Endothelial cell of umbilical vein (primary cell): Measurements from ENCODE around the gene GPR87. TPM values are rescaled to one million over a fixed set of nuclear protein-coding genes. Genes with fewer than 3 reads are reported as not detected.

Experiments
- BruUV-seq: library from RNA; stranded (reverse); fragments of 400-500 nt; replicated peaks from 2 replicates; lab custom pipeline; 2021; lab: Mats Ljungman, UMichigan
- CTCF ChIA-PET: fragments of 300-600, 350-600 bp; sonication (Branson Sonifier 250); formaldehyde crosslinking; loops from one replicate; lab custom pipeline; 2021; ENCODE audit warnings: antibody characterized with exemption, inconsistent platforms; lab: Charles Lee
- POLR2A ChIA-PET: fragments of 300-600, 350-600 bp; sonication (Branson Sonifier 250); formaldehyde crosslinking; loops from one replicate; lab custom pipeline; 2021; ENCODE audit warnings: antibody characterized with exemption, inconsistent platforms; lab: Charles Lee
- DNase-seq: peaks from one replicate; pipeline ENCODE4 v3.0.0-alpha.2; 2011; ENCODE audit warnings: low read depth, low spot score
- FAIRE-seq: peaks from 2 replicates; lab custom pipeline; 2011; peaks lifted over from hg19 to GRCh38; lab: Jason Lieb, UNC
- H2AFZ ChIP-seq: 2 replicates; pipeline ENCODE4 v1.6.0; 2012; ENCODE audit warnings: low read depth, low read length, control low read depth, inconsistent platforms
- H3K27ac ChIP-seq: 2 replicates; pipeline ENCODE4 v1.5.1; 2011; ENCODE audit warnings: low read depth, mild to moderate bottlenecking, control low read depth, low read length, moderate library complexity; ENCODE audit not compliant: insufficient read depth
- H3K27me3 ChIP-seq, 2 experiments: 2 replicates each; pipeline versions ENCODE4 v1.6.0 to v1.6.1; 2011; ENCODE audit warnings: low read length in 2 of 2, mixed read lengths in 1 of 2; ENCODE audit not compliant: control insufficient read depth in 2 of 2, insufficient read depth in 2 of 2
- H3K36me3 ChIP-seq, 2 experiments: 2 replicates in 1 of 2; 3 replicates in 1 of 2; pipeline ENCODE4 v1.5.1; 2011; ENCODE audit warnings: low read length in 2 of 2, mild to moderate bottlenecking in 1 of 2, moderate library complexity in 1 of 2; ENCODE audit not compliant: control insufficient read depth in 2 of 2, insufficient read depth in 2 of 2; ENCODE audit errors: extremely low read depth in 1 of 2
- H3K4me1 ChIP-seq: 3 replicates; pipeline ENCODE4 v1.5.1; 2011; ENCODE audit warnings: mild to moderate bottlenecking, low read length; ENCODE audit not compliant: control insufficient read depth, insufficient read depth; ENCODE audit errors: extremely low read depth
- H3K4me2 ChIP-seq: 2 replicates; pipeline ENCODE4 v1.6.1; 2011; ENCODE audit warnings: low read length, control low read depth, mixed read lengths; ENCODE audit not compliant: insufficient read depth
- H3K4me3 ChIP-seq, 3 experiments: fragments of 200-600 bp in 1 of 3; sonication (generic), shearing (Covaris generic) in 1 of 3; replicated peaks in 1 of 3; 2 replicates each; pipeline ENCODE4 v1.5.1; 2011 to 2016; ENCODE audit warnings: control low read depth in 3 of 3, low read length in 3 of 3, mild to moderate bottlenecking in 2 of 3, inconsistent platforms in 1 of 3, low read depth in 1 of 3, moderate library complexity in 1 of 3; ENCODE audit not compliant: insufficient read depth in 1 of 3
- H3K79me2 ChIP-seq: 2 replicates; pipeline ENCODE4 v1.6.0; 2012; ENCODE audit warnings: low read length, inconsistent platforms; ENCODE audit not compliant: control insufficient read depth, insufficient read depth
- H3K9ac ChIP-seq: replicated peaks from 2 replicates; pipeline ENCODE3; 2011; ENCODE audit warnings: low read length, control low read depth; ENCODE audit not compliant: insufficient read depth; ENCODE audit errors: extremely low read depth
- H3K9me1 ChIP-seq: replicated peaks from 3 replicates; pipeline ENCODE4 v1.6.0; 2011; ENCODE audit warnings: mild to moderate bottlenecking, low read length; ENCODE audit not compliant: control insufficient read depth, insufficient read depth; ENCODE audit errors: extremely low read depth
- H3K9me3 ChIP-seq: replicated peaks from 2 replicates; pipeline ENCODE4 v1.5.1; 2012; ENCODE audit warnings: low read length, inconsistent platforms; ENCODE audit not compliant: control insufficient read depth, insufficient read depth
- H4K20me1 ChIP-seq: replicated peaks from 2 replicates; pipeline ENCODE3; 2011; ENCODE audit warnings: mild to moderate bottlenecking, low read length; ENCODE audit not compliant: control insufficient read depth, insufficient read depth; ENCODE audit errors: extremely low read depth
- EZH2 ChIP-seq: IDR thresholded peaks from 2 replicates; pipeline ENCODE4 v1.6.1; 2012; ENCODE audit warnings: borderline replicate concordance, low read depth, mild to moderate bottlenecking, moderate library complexity, low read length, inconsistent platforms; ENCODE audit not compliant: severe bottlenecking
- FOS ChIP-seq: IDR thresholded peaks from 2 replicates; pipeline ENCODE4 v1.6.1; 2011; ENCODE audit warnings: mild to moderate bottlenecking, low read length, moderate library complexity, borderline replicate concordance; ENCODE audit not compliant: insufficient read depth
- GATA2 ChIP-seq: IDR thresholded peaks from 2 replicates; pipeline ENCODE4 v1.7.0; 2011; ENCODE audit warnings: low read depth, mild to moderate bottlenecking, moderate library complexity, mixed read lengths, low read length; ENCODE audit not compliant: insufficient read length, insufficient read depth
- JUN ChIP-seq: IDR thresholded peaks from 2 replicates; pipeline ENCODE4 v1.6.1; 2011; ENCODE audit warnings: borderline replicate concordance, low read depth; ENCODE audit not compliant: insufficient read length, insufficient read depth
- MYC ChIP-seq: IDR thresholded peaks from one replicate; pipeline ENCODE4 v1.6.1; 2011; ENCODE audit warnings: mild to moderate bottlenecking, low read depth, low read length
- POLR2A ChIP-seq: IDR thresholded peaks from 2 replicates; pipeline ENCODE4 v1.6.1; 2012; ENCODE audit warnings: low read depth, mild to moderate bottlenecking, control low read depth, low read length
- POLR2AphosphoS5 ChIP-seq: IDR thresholded peaks from 2 replicates; pipeline ENCODE4 v1.6.1; 2012; ENCODE audit warnings: low read depth, mild to moderate bottlenecking, control low read depth, low read length, moderate library complexity; ENCODE audit not compliant: insufficient read depth
- dilution Hi-C: fragments of 300-500 bp; cut with MboI; formaldehyde crosslinking; loops from one replicate; pipeline ENCODE4 v1.15.0; 2019; ENCODE audit warnings: low sequenced_read_pairs; ENCODE audit not compliant: extremely low pct_ligation_motif_present
- intact Hi-C: fragments of 100-400 bp; cut with micrococcal nuclease; formaldehyde crosslinking; loops from one replicate; pipeline ENCODE4 v1.10.0; 2022
- polyA plus RNA-seq, 4 experiments: library from polyadenylated mRNA; depleted of rRNA in 3 of 4; stranded (reverse) in 3 of 4; unstranded in 1 of 4; fragments of >200 nt; gene quantifications; 2 replicates each; pipeline versions ENCODE4 v1.2.1 to v1.2.3, GENCODE V29; 2011 to 2012; ENCODE audit warnings: missing spikeins in 1 of 4
- total RNA-seq: library from RNA; stranded (reverse); gene quantifications from 2 replicates; pipeline ENCODE4 v1.2.3, GENCODE V29; 2021
- TF ChIP-seq, protein P1 (sequence below): IDR thresholded peaks from 2 replicates; pipeline ENCODE4 v1.6.1; 2011; ENCODE audit not compliant: insufficient read depth, insufficient read length
- TF ChIP-seq, protein P2 (sequence below), 2 donors: IDR thresholded peaks; 1 replicate in 1 of 2; 2 replicates in 1 of 2; pipeline ENCODE4 v1.5.1; 2011; ENCODE audit warnings: low read length in 2 of 2, mild to moderate bottlenecking in 2 of 2, moderate library complexity in 2 of 2, control low read depth in 1 of 2, inconsistent platforms in 1 of 2, low read depth in 1 of 2; ENCODE audit not compliant: insufficient read depth in 1 of 2; ENCODE audit errors: extremely low read depth in 1 of 2

Gene GPR87
- total and polyA plus RNA-seq, 2 donors (not counting 3 experiments of a cell fraction or from before 2014, with no cell fraction given), result not detected

DNA sequence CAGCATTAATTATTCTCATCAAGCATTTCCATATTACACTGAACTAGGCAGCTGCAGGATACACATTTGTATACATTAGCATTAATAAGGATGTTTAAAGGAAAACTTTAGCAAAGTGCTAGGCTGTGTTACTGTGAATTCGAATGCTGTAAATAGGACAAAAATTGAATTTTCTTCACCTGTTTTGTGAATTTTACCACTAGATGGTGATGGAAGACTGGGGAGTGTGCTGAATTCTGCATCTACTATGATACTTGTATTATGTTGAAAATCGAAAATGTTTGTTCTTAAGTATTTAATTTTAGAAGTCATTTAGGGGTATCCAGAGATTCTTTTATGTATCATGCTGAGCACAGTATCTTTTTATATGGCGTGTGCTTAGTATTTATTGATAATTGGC lies 25.9 kb downstream of the GPR87 start:
- POLR2A ChIA-PET, result no interaction called here
- Histone ChIP-seq H3K27me3 (peaks cover 0 to 13% of the 10 kb centered on the region in 2 experiments), H2AFZ (no peak overlapping the region), H3K9me3 (no peaks in the 10 kb centered on the region), H3K9me1 (no peaks in the 10 kb centered on the region), H3K4me1 (no peaks in the 10 kb centered on the region), H3K79me2 (no peaks in the 10 kb centered on the region), H3K27ac (no peak overlapping the region), H3K4me2 (no peak overlapping the region), H3K9ac (no peak overlapping the region), H4K20me1 (no peaks in the 10 kb centered on the region), H3K36me3 (no peaks in the 10 kb centered on the region), H3K4me3 (no peak overlapping the region)
- dilution Hi-C loops, result no loop called here
- TF ChIP-seq GATA2 (no peak), POLR2AphosphoS5 (no peak), EZH2 (no peak)
- TF ChIP-seq, protein P1, sequence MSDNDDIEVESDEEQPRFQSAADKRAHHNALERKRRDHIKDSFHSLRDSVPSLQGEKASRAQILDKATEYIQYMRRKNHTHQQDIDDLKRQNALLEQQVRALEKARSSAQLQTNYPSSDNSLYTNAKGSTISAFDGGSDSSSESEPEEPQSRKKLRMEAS, result no peak
- no TSS peak for BruUV-seq
- intact Hi-C loops, result no loop called here
- CTCF ChIA-PET, result no interaction called here
- FAIRE-seq (no peak), DNase-seq (no peak)

DNA sequence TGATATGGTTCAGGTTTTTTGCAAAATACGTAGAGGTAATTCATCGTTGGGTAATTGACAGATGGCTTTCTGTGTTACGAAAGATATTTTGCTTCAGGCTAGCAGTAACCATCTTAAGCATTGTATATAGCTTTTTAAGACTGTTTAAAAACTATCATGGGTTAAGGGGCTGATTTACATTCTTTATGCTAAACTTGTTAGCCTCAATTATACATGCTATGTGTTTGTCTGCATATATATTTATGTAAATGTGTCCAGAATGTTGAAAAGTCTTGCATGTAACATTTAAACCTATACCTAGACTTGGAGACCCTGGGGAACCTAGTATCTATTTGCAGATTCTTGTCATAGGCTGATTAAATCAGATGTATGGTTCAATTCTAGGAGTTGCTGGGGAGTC lies 27.2 kb downstream of the GPR87 start:
- DNase-seq, result no peak
- no peaks in the 10 kb centered on the region for H3K36me3 ChIP-seq
- H3K27me3 ChIP-seq, result peaks cover 0 to 10% of the 10 kb centered on the region in 2 experiments
- H3K9me3 ChIP-seq, result no peaks in the 10 kb centered on the region
- H3K9me1 ChIP-seq, result no peaks in the 10 kb centered on the region
- POLR2A ChIA-PET, result no interaction called here
- no peak for FAIRE-seq
- dilution Hi-C loops (no loop called here), intact Hi-C loops (no loop called here)
- H3K79me2 ChIP-seq, result no peaks in the 10 kb centered on the region
- CTCF ChIA-PET, result interaction anchor here (1.4 to 1.7 kb wide), 2 partner anchors 13 to 121 kb away, joined by 3 to 10 read pairs; no protein-coding TSS in a partner anchor
- H3K27ac ChIP-seq, result no peak overlapping the region
- H3K4me2 ChIP-seq, result no peak overlapping the region
- H3K4me3 ChIP-seq, result no peak overlapping the region
- H2AFZ ChIP-seq, result no peak overlapping the region
- no peaks in the 10 kb centered on the region for H3K4me1 ChIP-seq
- no TSS peak for BruUV-seq
- no peaks in the 10 kb centered on the region for H4K20me1 ChIP-seq
- H3K9ac ChIP-seq, result no peak overlapping the region
- TF ChIP-seq MYC (no peak), EZH2 (no peak), POLR2AphosphoS5 (no peak), POLR2A (no peak), GATA2 (no peak), FOS (no peak), JUN (no peak)
- TF ChIP-seq, protein P1, result no peak
- TF ChIP-seq, protein P2, sequence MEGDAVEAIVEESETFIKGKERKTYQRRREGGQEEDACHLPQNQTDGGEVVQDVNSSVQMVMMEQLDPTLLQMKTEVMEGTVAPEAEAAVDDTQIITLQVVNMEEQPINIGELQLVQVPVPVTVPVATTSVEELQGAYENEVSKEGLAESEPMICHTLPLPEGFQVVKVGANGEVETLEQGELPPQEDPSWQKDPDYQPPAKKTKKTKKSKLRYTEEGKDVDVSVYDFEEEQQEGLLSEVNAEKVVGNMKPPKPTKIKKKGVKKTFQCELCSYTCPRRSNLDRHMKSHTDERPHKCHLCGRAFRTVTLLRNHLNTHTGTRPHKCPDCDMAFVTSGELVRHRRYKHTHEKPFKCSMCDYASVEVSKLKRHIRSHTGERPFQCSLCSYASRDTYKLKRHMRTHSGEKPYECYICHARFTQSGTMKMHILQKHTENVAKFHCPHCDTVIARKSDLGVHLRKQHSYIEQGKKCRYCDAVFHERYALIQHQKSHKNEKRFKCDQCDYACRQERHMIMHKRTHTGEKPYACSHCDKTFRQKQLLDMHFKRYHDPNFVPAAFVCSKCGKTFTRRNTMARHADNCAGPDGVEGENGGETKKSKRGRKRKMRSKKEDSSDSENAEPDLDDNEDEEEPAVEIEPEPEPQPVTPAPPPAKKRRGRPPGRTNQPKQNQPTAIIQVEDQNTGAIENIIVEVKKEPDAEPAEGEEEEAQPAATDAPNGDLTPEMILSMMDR (IDR thresholded peaks at IDR 0.05; ENCODE audit: extremely low read depth in 1 of 2, insufficient read depth in 1 of 2, low read depth in 1 of 2, low read length in 2 of 2), result no peak
